T-helper 1 cell treated with Interleukin-12 subunit alpha and Interleukin-12 subunit beta and Interleukin-4 antibody, amounts not matched to agents 30 ng/mL and 1 ng/mL, for 36 hours (primary cell): ENCODE measurements around the gene CLHC1. TPM values are rescaled to one million over a fixed set of nuclear protein-coding genes. Genes with fewer than 3 reads are reported as not detected.
"Not testable (repeated sequence)": the region's sequence is repeated elsewhere in the genome, so short reads cannot be mapped to it uniquely, and the experiment has no call there.

Experiments used
- intact Hi-C: fragments of 100-400 bp; cut with micrococcal nuclease; formaldehyde crosslinking; loops from one replicate; pipeline ENCODE4 v1.15.1; 2024
- total RNA-seq: library from RNA; stranded (reverse); gene quantifications from 2 replicates; pipeline ENCODE4 v1.2.3, GENCODE V29; 2022

Gene CLHC1
- total RNA-seq, 1 donor from 2014 or later: 16.1 TPM

DNA sequence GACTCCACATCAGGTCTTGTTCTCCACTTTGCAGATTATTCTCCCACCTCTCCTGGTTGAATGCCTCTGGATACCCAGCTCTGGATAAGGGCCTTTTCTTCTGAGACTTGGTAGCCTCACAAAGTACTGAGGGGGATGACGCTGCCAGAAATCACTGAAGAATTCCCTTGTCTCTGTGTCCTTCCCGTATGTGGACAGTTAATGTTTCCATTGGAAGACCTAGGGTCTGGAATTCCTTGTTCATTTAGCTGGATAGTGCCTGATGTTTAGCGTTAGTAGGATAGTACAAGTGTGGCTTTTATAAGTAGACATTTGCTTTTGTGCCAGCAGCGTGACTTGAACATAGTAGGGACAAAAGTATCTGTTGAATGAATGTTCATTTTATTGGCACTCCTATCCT lies 76.9 kb downstream of the CLHC1 start:
- intact Hi-C loops: no loop called here

DNA sequence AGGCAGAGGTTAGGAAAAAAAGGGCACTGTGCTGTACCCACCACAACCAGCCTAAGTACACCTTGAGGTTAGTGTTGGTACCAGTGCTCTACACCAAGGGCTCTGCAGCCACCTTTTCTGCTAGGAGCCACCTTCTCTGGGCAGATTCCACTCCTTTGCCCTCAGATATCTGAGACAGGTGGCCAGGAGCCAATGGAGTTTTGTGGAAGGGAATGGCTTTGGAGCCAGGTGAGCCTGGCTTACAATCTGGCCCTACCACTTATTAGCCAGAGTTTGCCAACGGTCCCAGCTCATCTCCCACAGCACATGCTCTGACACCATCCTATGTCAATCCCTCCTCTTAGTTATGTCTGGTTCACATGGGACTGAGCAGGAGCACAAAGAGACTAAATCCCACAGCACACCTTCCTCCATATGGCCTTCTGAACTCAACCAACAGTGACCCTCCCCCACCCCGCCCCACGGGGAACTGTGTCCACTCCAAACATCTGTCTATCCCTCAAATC lies 77.5 kb downstream of the CLHC1 start:
- intact Hi-C loops: no loop called here

DNA sequence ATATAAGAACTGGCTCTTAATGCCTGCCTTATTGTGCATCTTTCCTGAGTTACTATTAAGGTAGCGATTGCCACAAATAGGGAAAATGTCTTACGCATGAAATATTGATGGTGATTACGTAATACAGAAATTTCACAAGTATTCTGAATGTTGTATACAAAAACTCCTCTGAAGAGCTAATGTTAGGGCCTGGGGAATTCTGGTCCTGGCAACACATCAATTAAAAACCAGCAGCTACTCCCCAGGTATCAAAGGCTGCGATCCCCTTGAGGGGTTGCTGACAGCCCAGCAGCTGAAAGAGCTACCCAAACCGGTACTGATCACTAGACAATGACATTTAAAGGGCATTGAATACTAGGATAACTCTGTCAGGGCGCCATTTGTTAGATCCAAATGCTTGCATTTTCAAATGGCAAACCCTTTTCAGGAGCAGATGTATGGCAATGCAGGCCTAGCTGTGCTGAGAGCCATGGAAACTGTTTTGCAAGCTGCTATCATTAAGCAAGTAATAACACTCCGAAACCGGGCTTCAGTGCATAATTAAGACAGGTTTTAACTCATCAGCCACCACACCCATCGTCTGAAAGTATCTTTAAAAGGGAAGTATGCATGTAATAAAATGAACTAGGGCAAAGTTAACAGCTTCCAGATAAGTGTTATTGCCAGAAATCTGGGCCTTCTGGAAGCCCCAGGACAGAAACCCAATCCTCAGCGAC lies 78.4 kb downstream of the CLHC1 start:
- intact Hi-C loops: no loop called here

- intact Hi-C loops: no loop called here
Measured at GRCh38 chr2:55152475-55153412, 79.3 kb downstream of the CLHC1 start.

DNA sequence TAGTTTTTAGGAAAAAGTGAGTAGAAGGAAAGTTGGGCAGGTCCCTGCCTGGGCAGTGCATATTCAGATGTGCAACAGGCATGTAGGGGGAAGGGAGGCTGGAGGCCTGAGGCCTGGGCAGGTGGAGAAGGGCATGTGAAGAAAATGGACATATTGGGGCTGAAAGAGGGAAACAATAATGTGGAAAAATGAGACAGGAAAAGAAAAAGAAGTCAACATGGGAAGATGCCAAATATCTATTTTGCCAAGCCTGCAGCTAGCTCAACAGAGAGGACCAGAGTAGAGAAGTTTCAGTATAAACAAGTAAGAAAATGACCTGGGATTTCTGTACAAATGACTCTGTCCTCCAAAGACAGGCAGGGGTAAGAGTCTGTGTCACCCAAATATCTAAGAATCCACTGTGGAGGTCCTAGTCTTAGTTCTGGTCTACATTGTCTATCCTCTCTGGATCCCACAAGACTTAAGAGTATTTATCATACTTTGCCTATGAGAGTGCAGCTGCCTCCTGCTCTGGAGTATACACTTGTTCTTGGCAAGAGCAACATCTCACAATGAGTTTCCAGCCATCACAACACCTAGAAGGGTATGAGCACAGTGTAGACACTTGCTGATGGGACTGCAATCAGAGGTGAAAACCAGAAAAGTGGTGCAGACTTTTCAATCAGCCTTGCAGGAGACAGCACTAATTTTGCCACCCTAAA lies 80.2 kb downstream of the CLHC1 start:
- intact Hi-C loops: no loop called here

GRCh38 chr2:55150834-55151233 lies 81.3 kb downstream of the CLHC1 start:
- intact Hi-C loops: no loop called here

- intact Hi-C loops: no loop called here
Measured at GRCh38 chr2:55148269-55148668, 83.8 kb downstream of the CLHC1 start.

- intact Hi-C loops: no loop called here
Measured at GRCh38 chr2:55147531-55147930, 84.6 kb downstream of the CLHC1 start.

DNA sequence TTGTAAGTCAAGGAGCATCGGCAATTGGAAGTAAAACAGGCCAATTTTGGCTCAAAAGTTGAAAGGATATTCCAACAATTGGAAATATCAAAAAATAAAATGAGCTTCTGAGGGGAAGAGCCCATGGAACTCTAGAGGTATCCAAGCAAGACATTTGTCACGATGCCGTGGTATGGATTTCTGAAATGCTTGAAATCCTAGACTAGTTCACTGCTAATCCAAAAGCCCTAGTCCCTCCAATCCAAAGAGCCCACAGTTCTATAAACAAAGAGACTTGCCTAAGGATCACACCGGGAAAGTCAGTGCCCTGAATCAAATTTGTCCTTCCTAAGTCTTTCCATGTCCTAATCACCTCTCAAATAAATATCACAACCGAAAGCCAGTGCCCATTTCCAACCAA lies 85.1 kb downstream of the CLHC1 start:
- intact Hi-C loops: no loop called here

GRCh38 chr2:55146263-55146662 lies 85.8 kb downstream of the CLHC1 start:
- intact Hi-C loops: no loop called here

GRCh38 chr2:55144922-55145820 lies 86.9 kb downstream of the CLHC1 start:
- intact Hi-C loops: no loop called here

DNA sequence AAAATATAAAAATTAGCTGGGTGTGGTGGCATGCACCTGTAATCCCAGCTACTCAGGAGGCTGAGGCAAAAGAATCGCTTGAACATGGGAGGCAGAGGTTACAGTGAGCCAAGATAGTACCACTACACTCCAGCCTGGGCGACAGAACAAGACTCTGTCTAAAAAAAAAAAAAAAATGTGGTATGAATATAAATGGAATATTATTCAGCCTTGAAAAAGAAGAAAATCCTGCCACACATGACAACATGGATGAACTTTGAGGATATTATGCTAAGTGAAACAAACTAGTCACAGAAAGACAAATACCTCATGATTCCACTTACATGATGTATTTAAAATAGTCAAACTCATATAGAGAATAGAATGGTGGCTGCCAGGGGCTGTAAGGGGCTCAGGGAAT lies 88.4 kb downstream of the CLHC1 start:
- intact Hi-C loops: not testable (repeated sequence)

- intact Hi-C loops: no loop called here
Measured at GRCh38 chr2:55142518-55142917, 89.6 kb downstream of the CLHC1 start.

GRCh38 chr2:55141572-55142413 lies 90.3 kb downstream of the CLHC1 start:
- intact Hi-C loops: no loop called here

GRCh38 chr2:55140316-55141219 lies 91.5 kb downstream of the CLHC1 start:
- intact Hi-C loops: no loop called here

GRCh38 chr2:55139305-55139704 lies 92.8 kb downstream of the CLHC1 start:
- intact Hi-C loops: no loop called here

GRCh38 chr2:55138882-55139229 lies 93.2 kb downstream of the CLHC1 start:
- intact Hi-C loops: no loop called here

GRCh38 chr2:55138014-55138881 lies 93.8 kb downstream of the CLHC1 start:
- intact Hi-C loops: no loop called here
